ENCODE results near the gene RBM34.
"Not testable (repeated sequence)": the region's sequence is repeated elsewhere in the genome, so short reads cannot be mapped to it uniquely, and the experiment has no call there.

RBM34 gene, protein sequence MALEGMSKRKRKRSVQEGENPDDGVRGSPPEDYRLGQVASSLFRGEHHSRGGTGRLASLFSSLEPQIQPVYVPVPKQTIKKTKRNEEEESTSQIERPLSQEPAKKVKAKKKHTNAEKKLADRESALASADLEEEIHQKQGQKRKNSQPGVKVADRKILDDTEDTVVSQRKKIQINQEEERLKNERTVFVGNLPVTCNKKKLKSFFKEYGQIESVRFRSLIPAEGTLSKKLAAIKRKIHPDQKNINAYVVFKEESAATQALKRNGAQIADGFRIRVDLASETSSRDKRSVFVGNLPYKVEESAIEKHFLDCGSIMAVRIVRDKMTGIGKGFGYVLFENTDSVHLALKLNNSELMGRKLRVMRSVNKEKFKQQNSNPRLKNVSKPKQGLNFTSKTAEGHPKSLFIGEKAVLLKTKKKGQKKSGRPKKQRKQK

DNA sequence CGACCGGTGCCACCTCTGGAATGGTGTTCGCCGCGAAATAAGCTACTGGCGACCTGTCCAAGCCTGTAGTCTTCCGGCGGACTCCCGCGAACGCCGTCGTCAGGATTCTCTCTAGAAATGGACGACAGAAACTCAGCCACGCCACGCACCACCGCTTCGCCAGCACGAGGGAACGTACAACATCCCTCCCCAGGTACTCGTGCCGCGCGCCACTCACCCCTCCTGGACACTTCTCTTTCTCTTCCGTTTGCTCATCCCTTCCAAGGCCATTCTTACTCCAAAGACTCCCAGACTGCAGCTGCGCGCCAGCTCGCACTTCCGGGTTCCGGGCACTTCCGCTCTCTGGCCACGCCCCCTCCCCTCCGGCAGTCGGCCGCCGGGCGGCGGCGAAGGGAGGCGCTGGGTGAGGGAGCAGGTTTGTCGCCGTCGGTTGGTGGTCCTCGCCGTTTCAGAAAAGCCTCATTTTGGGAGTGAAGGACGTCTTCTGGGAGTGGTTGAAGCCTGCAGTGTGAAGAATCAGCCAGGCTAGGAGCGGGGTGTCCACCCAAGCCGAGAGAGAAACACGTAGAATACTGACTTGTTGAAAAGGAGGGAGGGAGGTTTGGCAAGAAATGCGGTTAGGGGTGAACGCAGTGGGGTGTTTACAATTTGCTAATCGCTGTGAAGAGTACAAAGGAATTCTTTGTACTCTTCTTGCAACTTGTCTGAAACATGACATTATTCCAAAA lies at the start of gene RBM34:
Gene RBM34 (minus strand): TSS at position 294 of the 728 bp plus-strand sequence. CDS start 24 bp downstream, at position 270.
- Histone ChIP-seq H3K27me3 (ENCODE audit: insufficient read depth, insufficient read length) (no peaks in the 10 kb centered on the region), H3K4me3 (ENCODE audit: insufficient read length, low read depth) (peak within 1 kb of the TSS; percentile 99), H3K9ac (ENCODE audit: insufficient read length, low read depth) (peak within 1 kb of the TSS; percentile 98), H3K36me3 (ENCODE audit: insufficient read depth, insufficient read length, low read length) (peaks cover 44% of the 10 kb centered on the region), H3K9me3 (ENCODE audit: insufficient read depth, low read length) (no peaks in the 10 kb centered on the region), H3K4me1 (ENCODE audit: insufficient read depth, insufficient read length) (no peaks in the 10 kb centered on the region)
- TF ChIP-seq ZNF274 (IDR thresholded peaks at IDR 0.05; ENCODE audit: low read depth, low read length) (no peak), YY1 (IDR thresholded peaks at IDR 0.05; ENCODE audit: insufficient read depth, insufficient read length) (no peak), SUZ12 (IDR thresholded peaks at IDR 0.05; ENCODE audit: extremely low read depth, insufficient read depth, insufficient read length) (no peak)
- peak; percentile 93 for DNase-seq (ENCODE audit: low read depth, low spot score)

DNA sequence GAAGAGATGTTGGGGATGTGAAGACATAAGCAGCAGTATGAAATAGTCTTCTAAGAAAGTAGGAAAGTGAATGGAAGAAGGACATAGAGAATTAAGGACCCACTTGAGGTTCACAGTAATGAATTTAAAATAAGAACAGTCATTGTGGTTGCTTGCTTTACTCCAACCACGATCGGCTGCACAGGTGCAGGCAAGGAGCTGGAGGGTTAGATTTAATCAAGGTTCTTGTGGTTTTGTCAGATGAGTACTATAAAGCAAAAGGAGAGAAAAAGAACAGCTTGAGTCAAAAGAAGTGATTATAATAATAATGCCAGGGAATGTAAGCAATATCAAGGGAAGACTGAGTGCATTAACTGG lies 46.1 kb upstream of the RBM34 start:
- no peak overlapping the region for H3K9ac ChIP-seq (ENCODE audit: insufficient read length, low read depth)
- no peaks in the 10 kb centered on the region for H3K27me3 ChIP-seq (ENCODE audit: insufficient read depth, insufficient read length)
- no peak for TF ChIP-seq SUZ12 (IDR thresholded peaks at IDR 0.05; ENCODE audit: extremely low read depth, insufficient read depth, insufficient read length)
- no peak for TF ChIP-seq ZNF274 (IDR thresholded peaks at IDR 0.05; ENCODE audit: low read depth, low read length)
- TF ChIP-seq YY1 (IDR thresholded peaks at IDR 0.05; ENCODE audit: insufficient read depth, insufficient read length) = no peak
- H3K4me1 ChIP-seq (ENCODE audit: insufficient read depth, insufficient read length) = no peaks in the 10 kb centered on the region
- no peak overlapping the region for H3K4me3 ChIP-seq (ENCODE audit: insufficient read length, low read depth)
- DNase-seq (ENCODE audit: low read depth, low spot score) = no peak
- no peaks in the 10 kb centered on the region for H3K9me3 ChIP-seq (ENCODE audit: insufficient read depth, low read length)
- H3K36me3 ChIP-seq (ENCODE audit: insufficient read depth, insufficient read length, low read length) = peaks cover 22% of the 10 kb centered on the region

DNA sequence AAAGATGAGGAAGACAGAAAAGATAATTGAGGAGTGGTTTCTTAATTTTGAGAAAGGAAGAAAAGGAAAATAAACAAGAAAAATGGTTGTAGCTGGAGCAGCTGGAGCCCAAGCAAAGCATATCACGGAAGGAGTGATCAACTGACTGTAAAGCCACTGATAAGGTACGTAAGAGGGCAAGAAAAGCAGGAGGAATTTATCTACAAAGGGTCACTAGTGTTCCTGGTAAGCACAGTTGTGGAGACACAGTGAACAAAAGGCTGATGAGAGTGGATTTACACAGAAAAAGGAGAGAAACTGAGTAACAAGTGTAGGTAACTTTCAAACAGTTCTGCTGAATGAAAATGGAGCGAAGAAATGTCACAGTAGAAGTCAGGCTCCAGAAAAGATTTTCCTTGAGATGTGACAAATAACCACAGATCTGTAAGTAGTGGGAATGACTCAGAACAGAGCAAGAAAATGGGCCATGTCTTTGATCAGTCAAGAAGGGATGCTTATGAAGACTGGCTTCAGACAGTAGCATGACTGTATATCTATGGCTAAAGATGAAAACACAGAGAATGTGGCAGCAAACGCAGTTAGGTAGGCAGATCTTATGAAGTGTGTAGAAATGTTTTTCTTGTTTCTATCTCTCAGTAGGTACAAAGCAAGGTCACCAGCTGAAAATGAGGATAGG lies 45.6 kb upstream of the RBM34 start:
- no peaks in the 10 kb centered on the region for H3K4me1 ChIP-seq (ENCODE audit: insufficient read depth, insufficient read length)
- peaks cover 17% of the 10 kb centered on the region for H3K36me3 ChIP-seq (ENCODE audit: insufficient read depth, insufficient read length, low read length)
- H3K9me3 ChIP-seq (ENCODE audit: insufficient read depth, low read length) = no peaks in the 10 kb centered on the region
- DNase-seq (ENCODE audit: low read depth, low spot score) = no peak
- no peak overlapping the region for H3K9ac ChIP-seq (ENCODE audit: insufficient read length, low read depth)
- TF ChIP-seq ZNF274 (IDR thresholded peaks at IDR 0.05; ENCODE audit: low read depth, low read length) = no peak
- TF ChIP-seq SUZ12 (IDR thresholded peaks at IDR 0.05; ENCODE audit: extremely low read depth, insufficient read depth, insufficient read length) = no peak
- TF ChIP-seq YY1 (IDR thresholded peaks at IDR 0.05; ENCODE audit: insufficient read depth, insufficient read length) = no peak
- H3K4me3 ChIP-seq (ENCODE audit: insufficient read length, low read depth) = no peak overlapping the region
- H3K27me3 ChIP-seq (ENCODE audit: insufficient read depth, insufficient read length) = no peaks in the 10 kb centered on the region

DNA sequence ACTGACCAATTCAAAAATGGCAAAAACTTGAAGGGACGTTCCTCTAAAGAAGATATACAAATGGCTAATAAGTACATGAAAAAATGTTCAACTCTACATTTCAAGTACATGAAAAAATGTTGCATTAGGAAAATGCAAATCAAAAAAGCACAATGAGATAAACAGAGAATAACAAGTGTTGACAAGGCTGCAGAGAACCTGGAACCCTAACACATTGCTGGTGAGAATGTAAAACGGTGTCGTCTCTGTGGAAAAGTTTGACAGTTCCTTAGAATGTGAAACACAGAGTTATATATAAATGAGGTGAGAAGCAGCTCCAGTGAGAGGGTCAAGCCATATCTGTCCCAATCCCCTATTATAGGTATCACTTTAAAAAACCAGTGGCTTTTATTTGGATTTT lies 44.6 kb upstream of the RBM34 start:
- H3K9ac ChIP-seq (ENCODE audit: insufficient read length, low read depth) = no peak overlapping the region
- peaks cover 16% of the 10 kb centered on the region for H3K36me3 ChIP-seq (ENCODE audit: insufficient read depth, insufficient read length, low read length)
- no peaks in the 10 kb centered on the region for H3K9me3 ChIP-seq (ENCODE audit: insufficient read depth, low read length)
- no peak for TF ChIP-seq ZNF274 (IDR thresholded peaks at IDR 0.05; ENCODE audit: low read depth, low read length)
- TF ChIP-seq YY1 (IDR thresholded peaks at IDR 0.05; ENCODE audit: insufficient read depth, insufficient read length) = no peak
- TF ChIP-seq SUZ12 (IDR thresholded peaks at IDR 0.05; ENCODE audit: extremely low read depth, insufficient read depth, insufficient read length) = no peak
- no peak for DNase-seq (ENCODE audit: low read depth, low spot score)
- H3K4me1 ChIP-seq (ENCODE audit: insufficient read depth, insufficient read length) = no peaks in the 10 kb centered on the region
- no peak overlapping the region for H3K4me3 ChIP-seq (ENCODE audit: insufficient read length, low read depth)
- H3K27me3 ChIP-seq (ENCODE audit: insufficient read depth, insufficient read length) = no peaks in the 10 kb centered on the region

DNA sequence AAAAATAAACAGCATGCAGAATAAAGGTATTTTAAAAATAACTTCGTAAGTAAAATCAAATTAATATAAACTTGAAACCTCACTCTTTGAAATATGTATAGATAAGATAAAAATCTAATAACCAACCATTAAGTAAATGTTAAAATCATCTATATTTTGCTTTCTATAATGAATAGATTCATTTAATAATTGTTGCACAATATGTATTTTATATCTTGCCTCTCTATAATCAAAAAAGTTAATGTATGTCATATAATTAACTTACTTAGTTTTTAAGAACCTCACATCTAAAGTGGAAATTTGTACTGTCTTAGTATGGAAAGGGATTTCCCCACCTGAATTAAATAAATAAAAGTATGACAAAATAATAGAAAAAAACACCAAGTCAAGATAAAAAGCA lies 42.4 kb upstream of the RBM34 start:
- H3K9ac ChIP-seq (ENCODE audit: insufficient read length, low read depth) = no peak overlapping the region
- no peak overlapping the region for H3K4me3 ChIP-seq (ENCODE audit: insufficient read length, low read depth)
- H3K4me1 ChIP-seq (ENCODE audit: insufficient read depth, insufficient read length) = no peaks in the 10 kb centered on the region
- H3K36me3 ChIP-seq (ENCODE audit: insufficient read depth, insufficient read length, low read length) = peaks cover 6% of the 10 kb centered on the region
- H3K27me3 ChIP-seq (ENCODE audit: insufficient read depth, insufficient read length) = no peaks in the 10 kb centered on the region
- no peak for TF ChIP-seq YY1 (IDR thresholded peaks at IDR 0.05; ENCODE audit: insufficient read depth, insufficient read length)
- no peak for TF ChIP-seq SUZ12 (IDR thresholded peaks at IDR 0.05; ENCODE audit: extremely low read depth, insufficient read depth, insufficient read length)
- TF ChIP-seq ZNF274 (IDR thresholded peaks at IDR 0.05; ENCODE audit: low read depth, low read length) = no peak
- DNase-seq (ENCODE audit: low read depth, low spot score) = no peak
- no peaks in the 10 kb centered on the region for H3K9me3 ChIP-seq (ENCODE audit: insufficient read depth, low read length)

DNA sequence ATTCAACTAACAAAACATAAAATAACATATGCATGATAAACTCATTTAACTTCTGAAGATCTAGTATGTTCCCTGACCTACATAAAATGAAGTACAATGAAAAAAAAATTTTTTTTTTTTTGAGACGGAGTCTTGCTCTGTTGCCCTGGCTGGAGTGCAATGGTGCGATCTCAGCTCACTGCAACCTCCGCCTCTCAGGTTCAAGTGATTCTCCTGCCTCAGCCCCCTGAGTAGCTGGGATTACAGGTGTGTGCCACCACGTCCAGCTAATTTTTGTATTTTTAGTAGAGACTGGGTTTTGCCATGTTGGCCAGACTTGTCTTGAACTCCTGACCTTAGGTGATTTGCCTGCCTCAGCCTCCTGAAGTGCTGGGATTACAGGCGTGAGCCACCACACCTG lies 41.4 kb upstream of the RBM34 start:
- not testable (repeated sequence) for DNase-seq (ENCODE audit: low read depth, low spot score); H3K4me1 ChIP-seq (ENCODE audit: insufficient read depth, insufficient read length); H3K9me3 ChIP-seq (ENCODE audit: insufficient read depth, low read length); H3K27me3 ChIP-seq (ENCODE audit: insufficient read depth, insufficient read length); H3K36me3 ChIP-seq (ENCODE audit: insufficient read depth, insufficient read length, low read length); H3K4me3 ChIP-seq (ENCODE audit: insufficient read length, low read depth); H3K9ac ChIP-seq (ENCODE audit: insufficient read length, low read depth)

DNA sequence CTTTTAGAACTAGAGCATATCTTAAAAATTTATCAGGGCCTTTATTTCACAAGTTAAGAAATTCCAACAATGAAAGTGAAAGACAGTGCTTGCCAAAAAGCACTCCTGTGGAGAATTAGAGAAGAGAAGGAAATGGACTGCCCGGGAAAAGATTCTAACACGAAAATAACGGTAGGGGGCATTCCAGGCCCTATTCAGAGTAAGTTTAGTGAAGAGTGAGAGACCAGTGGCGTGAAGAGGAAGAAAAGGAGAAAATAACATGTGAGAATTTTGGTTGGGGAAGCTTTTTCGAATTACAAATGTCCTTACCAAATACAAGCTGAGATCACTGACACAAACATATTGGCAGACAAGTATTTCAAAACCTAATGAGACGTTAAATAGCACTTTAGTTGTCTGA lies 38.4 kb upstream of the RBM34 start:
- H3K9ac ChIP-seq (ENCODE audit: insufficient read length, low read depth) = no peak overlapping the region

More for the DNA sequence above, 38.4 kb upstream of the RBM34 start:
- Histone ChIP-seq H3K4me3 (ENCODE audit: insufficient read length, low read depth) (no peak overlapping the region), H3K9me3 (ENCODE audit: insufficient read depth, low read length) (no peaks in the 10 kb centered on the region), H3K4me1 (ENCODE audit: insufficient read depth, insufficient read length) (no peaks in the 10 kb centered on the region), H3K27me3 (ENCODE audit: insufficient read depth, insufficient read length) (no peaks in the 10 kb centered on the region), H3K36me3 (ENCODE audit: insufficient read depth, insufficient read length, low read length) (peaks cover 19% of the 10 kb centered on the region)
- no peak for TF ChIP-seq SUZ12 (IDR thresholded peaks at IDR 0.05; ENCODE audit: extremely low read depth, insufficient read depth, insufficient read length)
- no peak for TF ChIP-seq YY1 (IDR thresholded peaks at IDR 0.05; ENCODE audit: insufficient read depth, insufficient read length)
- TF ChIP-seq ZNF274 (IDR thresholded peaks at IDR 0.05; ENCODE audit: low read depth, low read length) = no peak
- peak; percentile 89 for DNase-seq (ENCODE audit: low read depth, low spot score)

Data from NT2/D1 (cell line).